SIG-M5 (cell line): Measurements from ENCODE around the gene LDB2.
"Not testable (repeated sequence)": the region's sequence is repeated elsewhere in the genome, so short reads cannot be mapped to it uniquely, and the experiment has no call there.

ENCODE experiments used
- DNase-seq: peaks from one replicate; lab custom pipeline; 2025; lab: John Stamatoyannopoulos, UW

LDB2 gene

GRCh38 chr4:16596267-16596666, 302.2 kb downstream of the LDB2 start:
- no peak for DNase-seq

GRCh38 chr4:16594128-16594527, 304.3 kb downstream of the LDB2 start:
- no peak for DNase-seq

DNA sequence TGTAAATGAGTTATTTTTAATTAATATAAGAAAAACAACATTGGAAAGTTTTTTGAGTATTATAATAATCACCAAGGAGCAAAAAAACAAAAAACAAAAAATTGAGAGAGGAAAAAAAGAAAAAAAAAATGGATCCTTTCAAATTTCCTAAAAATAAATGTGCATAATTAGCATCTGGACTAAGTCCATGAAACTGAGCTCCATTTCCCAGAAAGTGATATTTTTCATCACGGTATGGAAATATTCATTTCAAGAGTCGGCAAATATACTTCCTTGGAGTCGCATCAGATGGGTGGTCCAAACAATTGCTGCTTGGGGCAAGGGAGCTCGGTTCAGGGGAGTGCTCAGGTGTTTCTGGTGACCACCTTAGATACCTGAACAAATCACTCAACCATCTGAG, 305.1 kb downstream of the LDB2 start:
- DNase-seq = no peak

GRCh38 chr4:16591272-16591826, 307.1 kb downstream of the LDB2 start:
- no peak for DNase-seq

DNA sequence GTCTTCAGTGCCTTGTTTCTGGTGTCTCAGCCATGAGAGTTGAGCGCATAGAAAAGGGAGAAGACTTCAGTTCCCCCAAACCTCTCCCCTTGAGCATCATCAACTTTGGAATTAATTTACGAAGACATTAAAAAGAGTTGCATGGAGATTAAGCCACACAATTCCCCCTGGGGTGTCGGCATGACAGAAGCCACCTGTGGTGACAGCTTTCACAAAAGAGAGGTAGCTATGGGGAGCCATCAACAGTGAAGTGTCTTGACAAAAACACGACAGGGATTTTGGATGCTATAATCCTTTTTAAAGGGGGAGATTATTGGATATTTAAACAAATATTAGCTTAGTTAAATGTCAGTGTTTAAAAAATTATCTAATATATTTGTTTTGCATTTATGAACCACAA, 307.6 kb downstream of the LDB2 start:
- no peak for DNase-seq

DNA sequence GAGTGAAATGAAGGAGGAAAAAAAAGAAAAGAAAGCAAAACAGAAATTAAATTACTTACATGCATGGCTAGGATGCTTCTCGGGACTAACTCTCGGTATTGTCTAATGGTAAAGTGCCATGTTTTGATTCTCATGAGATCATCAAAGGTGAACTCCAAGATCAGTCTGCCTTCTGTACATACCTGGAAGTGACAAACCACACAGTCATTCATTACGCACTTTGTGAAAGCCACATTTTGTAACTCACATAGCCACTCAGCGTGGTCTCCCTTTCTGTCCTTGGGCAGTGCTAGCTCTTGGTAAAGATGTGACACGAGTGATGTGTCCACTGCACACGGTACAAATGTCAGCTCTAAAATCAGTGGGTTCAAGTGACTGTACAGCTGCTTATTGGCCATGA, 309.8 kb downstream of the LDB2 start:
- no peak for DNase-seq

DNA sequence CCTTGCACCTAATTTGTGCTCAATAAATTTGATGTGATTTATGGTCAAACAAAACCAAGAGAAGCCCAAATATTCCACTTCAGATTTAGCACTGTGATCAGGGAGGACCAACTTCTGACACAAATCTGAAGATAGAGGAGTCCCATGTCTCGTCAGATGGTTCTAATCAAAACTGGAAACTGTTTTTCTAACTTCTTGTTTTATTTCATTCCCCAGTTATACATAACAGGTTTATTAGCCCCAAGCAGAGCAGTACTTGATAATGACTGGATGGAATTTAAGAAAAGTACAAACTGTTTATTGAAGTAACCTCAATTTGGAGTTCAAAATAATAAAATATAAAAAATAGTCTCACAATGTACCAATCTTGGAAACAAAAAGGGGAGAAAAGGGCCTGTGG, 310.3 kb downstream of the LDB2 start:
- no peak for DNase-seq

GRCh38 chr4:16585053-16585452, 313.4 kb downstream of the LDB2 start:
- no peak for DNase-seq

DNA sequence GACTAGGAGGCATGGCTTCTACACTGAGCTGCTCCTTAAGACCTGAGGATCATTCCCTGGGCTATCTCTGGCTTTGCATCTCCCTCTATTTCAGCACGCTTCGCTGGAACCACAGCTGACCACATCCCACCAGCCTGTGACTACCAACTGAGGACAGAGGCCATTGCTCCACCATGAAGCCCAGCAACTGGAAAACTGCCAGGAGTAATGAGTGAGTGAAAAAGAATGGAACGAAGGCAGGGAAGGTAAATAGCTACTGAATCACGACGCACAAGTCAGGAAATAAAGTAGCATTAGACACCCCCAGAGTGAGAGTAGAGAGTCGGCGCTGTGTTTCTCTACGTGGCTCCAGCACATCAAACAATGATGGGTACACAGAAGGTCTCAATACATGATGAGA, 314.7 kb downstream of the LDB2 start:
- DNase-seq = no peak

- no peak for DNase-seq
Measured at GRCh38 chr4:16582526-16582925, 315.9 kb downstream of the LDB2 start.

DNA sequence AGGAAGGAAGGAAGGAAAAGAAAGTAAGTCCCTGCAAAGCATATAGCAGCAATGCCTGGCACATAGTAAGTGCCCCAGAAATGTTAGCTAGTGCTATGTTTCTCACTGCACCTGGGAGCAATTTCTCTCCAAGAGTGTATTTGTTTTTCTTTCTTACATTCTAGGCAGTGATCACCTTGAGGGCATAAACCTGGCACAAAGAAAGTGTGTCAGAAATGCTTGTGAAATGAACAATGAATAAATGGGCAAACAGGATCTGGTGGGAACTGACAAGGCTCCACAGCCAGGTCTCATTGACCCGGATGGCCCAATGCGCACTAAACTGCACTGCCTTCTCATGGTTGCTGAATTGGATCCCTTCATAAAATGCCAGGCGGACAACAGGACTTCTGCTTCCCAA, 316.4 kb downstream of the LDB2 start:
- no peak for DNase-seq

- no peak for DNase-seq
Measured at GRCh38 chr4:16581117-16581516, 317.3 kb downstream of the LDB2 start.

- no peak for DNase-seq
Measured at GRCh38 chr4:16580514-16580913, 317.9 kb downstream of the LDB2 start.

- DNase-seq = no peak
Measured at GRCh38 chr4:16579866-16580265, 318.6 kb downstream of the LDB2 start.

- no peak for DNase-seq
Measured at GRCh38 chr4:16577177-16577576, 321.3 kb downstream of the LDB2 start.

DNA sequence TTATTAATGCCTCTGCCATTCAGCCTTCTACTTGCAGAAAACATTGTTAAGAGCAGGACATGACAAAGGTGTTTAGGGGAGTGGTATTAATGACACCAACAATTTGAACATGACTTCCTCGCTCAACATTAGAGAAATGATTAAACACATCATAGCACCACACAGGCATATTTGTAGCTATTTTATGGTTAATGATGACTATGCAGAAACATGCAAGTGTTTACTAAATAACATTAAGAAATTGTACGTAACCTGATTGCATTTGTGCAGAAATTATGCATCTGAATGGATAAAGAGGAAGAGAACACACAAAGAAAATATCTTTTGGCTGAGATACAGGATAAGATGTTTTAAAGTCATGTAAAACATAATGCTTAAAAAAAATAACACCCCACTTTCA, 323.5 kb downstream of the LDB2 start:
- no peak for DNase-seq

DNA sequence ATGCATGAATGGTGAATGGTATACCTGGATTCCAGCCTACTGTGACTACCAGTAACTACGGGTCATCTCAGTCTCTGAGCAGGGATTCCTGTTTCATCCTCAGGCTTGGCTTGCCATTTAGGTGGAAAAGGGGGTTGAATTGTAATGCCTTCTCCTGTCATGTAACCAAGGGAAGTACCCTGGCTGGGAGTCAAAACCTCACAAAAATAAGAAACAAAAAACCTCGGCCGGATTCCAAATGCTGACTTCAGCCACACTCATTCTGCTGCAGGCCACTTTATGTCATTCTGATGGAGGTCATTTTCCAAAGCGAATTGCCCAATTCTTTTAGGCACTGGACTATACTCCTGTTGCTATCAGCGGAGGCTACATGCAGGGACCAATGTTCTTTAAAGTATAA, 324.7 kb downstream of the LDB2 start:
- no peak for DNase-seq

DNA sequence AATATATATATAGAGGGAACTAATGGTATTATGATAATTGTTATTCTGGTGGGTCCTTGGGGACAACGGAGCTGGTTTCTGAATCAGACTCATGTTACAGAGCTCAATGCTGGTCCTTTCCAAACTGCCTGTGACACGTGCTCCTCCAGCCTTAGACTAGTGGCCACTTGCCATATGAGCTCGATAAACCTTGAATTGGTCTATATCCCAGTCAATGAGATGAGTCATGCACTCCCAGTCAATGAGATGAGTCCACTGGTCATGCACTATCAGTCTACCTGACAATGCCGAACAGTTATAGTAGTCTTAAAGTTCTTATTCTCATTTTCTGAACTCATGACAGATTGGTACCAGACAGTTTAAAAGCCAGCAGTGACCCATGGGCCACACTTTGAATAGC, 325.2 kb downstream of the LDB2 start:
- DNase-seq = no peak

DNA sequence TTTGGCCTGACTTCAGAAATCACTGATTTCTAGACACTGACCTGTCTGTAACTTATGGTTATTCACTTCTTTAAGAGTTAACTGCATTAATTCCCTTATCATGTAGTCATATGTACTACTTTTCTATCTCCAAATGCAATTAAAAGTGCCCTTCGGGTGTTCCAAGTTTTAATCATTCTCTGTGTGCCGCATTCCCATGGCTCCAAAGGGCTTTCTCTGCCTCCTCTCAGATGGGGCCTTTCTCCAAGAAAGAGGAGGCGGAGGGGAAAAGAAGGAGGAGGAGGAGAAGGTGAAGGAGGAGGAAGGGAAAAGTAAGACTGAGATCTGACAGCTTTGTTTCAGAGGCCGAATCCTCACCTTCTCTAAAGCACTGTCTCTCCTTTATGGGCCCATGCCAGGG, 325.8 kb downstream of the LDB2 start:
- no peak for DNase-seq

GRCh38 chr4:16572161-16572560, 326.3 kb downstream of the LDB2 start:
- no peak for DNase-seq

DNA sequence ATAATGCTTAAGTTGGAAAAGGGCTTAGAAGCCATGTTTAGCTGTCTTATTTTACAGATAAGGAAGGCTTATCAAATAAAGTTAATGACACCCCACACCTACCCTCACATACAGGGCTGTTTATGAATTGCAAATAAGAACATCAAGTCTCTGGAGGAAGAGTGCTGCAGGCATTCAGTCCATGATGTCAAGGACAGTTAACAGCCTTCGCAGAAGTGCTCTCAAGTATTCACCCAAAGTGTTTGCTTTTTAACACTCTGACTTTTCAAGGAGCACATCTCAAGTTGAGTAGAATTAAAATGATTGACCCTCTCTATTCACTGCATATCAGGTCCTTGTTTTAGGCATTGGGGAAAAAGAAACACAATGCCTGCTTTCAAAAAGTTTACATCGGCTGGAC, 328.7 kb downstream of the LDB2 start:
- no peak for DNase-seq

DNA sequence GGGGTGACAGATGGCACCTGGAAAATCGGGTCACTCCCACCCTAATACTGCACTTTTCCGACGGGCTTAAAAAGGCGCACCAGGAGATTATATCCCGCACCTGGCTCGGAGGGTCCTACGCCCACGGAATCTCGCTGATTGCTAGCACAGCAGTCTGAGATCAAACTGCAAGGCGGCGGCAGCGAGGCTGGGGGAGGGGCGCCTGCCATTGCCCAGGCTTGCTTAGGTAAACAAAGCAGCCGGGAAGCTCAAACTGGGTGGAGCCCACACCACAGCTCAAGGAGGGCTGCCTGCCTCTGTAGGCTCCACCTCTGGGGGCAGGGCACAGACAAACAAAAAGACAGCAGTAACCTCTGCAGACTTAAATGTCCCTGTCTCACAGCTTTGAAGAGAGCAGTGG, 341.1 kb downstream of the LDB2 start:
- DNase-seq = not testable (repeated sequence)

- no peak for DNase-seq
Measured at GRCh38 chr4:16555156-16555555, 343.3 kb downstream of the LDB2 start.

DNA sequence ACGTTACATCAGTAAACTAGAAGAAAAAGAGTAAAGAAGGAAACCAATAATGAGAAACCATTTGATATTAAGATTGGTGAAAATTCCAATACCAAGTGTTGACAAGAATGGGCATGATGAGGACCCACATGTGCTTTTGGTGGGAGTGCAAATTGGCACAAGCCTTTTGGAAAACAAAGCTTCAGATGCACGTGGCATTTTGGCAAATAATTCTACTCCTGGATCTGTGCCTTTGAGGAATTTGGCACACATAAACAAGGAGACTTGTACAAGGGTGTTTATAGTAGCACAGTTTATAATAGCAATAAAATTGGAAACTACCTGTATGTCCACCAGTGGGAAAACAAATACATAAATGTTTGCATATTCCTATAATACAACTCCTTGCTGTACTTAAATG, 347.9 kb downstream of the LDB2 start:
- no peak for DNase-seq

DNA sequence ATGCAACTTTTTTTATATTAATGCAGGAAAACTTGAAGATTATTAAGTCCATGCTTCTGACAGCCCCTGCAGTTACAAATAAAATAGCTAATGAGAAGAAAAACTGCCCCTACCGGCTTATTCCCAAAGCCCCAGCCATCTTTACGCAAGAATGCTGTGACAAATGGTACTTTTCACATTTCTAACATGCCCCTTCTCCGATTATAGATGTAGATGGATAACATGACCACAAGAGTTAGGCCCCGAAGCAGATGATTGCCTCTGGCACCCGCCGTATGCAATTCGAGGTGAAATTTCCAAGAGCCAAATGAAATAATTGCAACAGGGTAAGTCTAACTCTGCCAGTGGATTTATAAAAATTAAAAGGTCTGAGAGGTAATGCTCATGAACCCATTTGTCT, 352.8 kb downstream of the LDB2 start:
- DNase-seq = no peak
